ENCODE measurements around the gene MCRIP2. TPM values are rescaled to one million over a fixed set of nuclear protein-coding genes. Genes with fewer than 3 reads are reported as not detected.

Gene MCRIP2
- total RNA-seq, 1 experiment from 2014 or later, result 83.1 TPM

- H3K27me3 ChIP-seq (ENCODE audit: control insufficient read depth, insufficient read depth, low read length), result no peaks in the 10 kb centered on the region
- H3K4me3 ChIP-seq (ENCODE audit: insufficient read depth, low read depth, low read length), result no peak overlapping the region
- no peaks in the 10 kb centered on the region for H3K36me3 ChIP-seq (replicated peaks; ENCODE audit: control insufficient read depth, insufficient read depth, low read length)
- DNase-seq, result peak; percentile 64
Measured at GRCh38 chr16:660132-660458, 18.5 kb downstream of the MCRIP2 start.

- H3K4me3 ChIP-seq (ENCODE audit: insufficient read depth, low read depth, low read length), result peak overlapping the region; percentile 8; the same call in 1 of the 2 replicates
Measured at GRCh38 chr16:660459-661183, 19.0 kb downstream of the MCRIP2 start.

GRCh38 chr16:661184-661821, 19.7 kb downstream of the MCRIP2 start:
- Histone ChIP-seq H3K36me3 (replicated peaks; ENCODE audit: control insufficient read depth, insufficient read depth, low read length) (no peaks in the 10 kb centered on the region), H3K27me3 (ENCODE audit: control insufficient read depth, insufficient read depth, low read length) (no peaks in the 10 kb centered on the region), H3K4me3 (ENCODE audit: insufficient read depth, low read depth, low read length) (no peak overlapping the region)
- peak; percentile 65 for DNase-seq

More at GRCh38 chr16:660459-661183, 19.0 kb downstream of the MCRIP2 start:
- H3K27me3 ChIP-seq (ENCODE audit: control insufficient read depth, insufficient read depth, low read length), result no peaks in the 10 kb centered on the region
- H3K36me3 ChIP-seq (replicated peaks; ENCODE audit: control insufficient read depth, insufficient read depth, low read length), result no peaks in the 10 kb centered on the region
- DNase-seq, result peak; percentile 100

GRCh38 chr16:662095-662494, 20.5 kb downstream of the MCRIP2 start:
- no peaks in the 10 kb centered on the region for H3K36me3 ChIP-seq (replicated peaks; ENCODE audit: control insufficient read depth, insufficient read depth, low read length)
- no peaks in the 10 kb centered on the region for H3K27me3 ChIP-seq (ENCODE audit: control insufficient read depth, insufficient read depth, low read length)
- no peak overlapping the region for H3K4me3 ChIP-seq (ENCODE audit: insufficient read depth, low read depth, low read length)
- no peak for DNase-seq

GRCh38 chr16:662597-662996, 21.0 kb downstream of the MCRIP2 start:
- H3K4me3 ChIP-seq (ENCODE audit: insufficient read depth, low read depth, low read length), result no peak overlapping the region
- no peaks in the 10 kb centered on the region; the same call in 1 of the 2 replicates for H3K36me3 ChIP-seq (replicated peaks; ENCODE audit: control insufficient read depth, insufficient read depth, low read length)
- no peak for DNase-seq
- H3K27me3 ChIP-seq (ENCODE audit: control insufficient read depth, insufficient read depth, low read length), result no peaks in the 10 kb centered on the region

- Histone ChIP-seq H3K4me3 (ENCODE audit: insufficient read depth, low read depth, low read length) (no peak overlapping the region), H3K36me3 (replicated peaks; ENCODE audit: control insufficient read depth, insufficient read depth, low read length) (peaks cover 13% of the 10 kb centered on the region), H3K27me3 (ENCODE audit: control insufficient read depth, insufficient read depth, low read length) (no peaks in the 10 kb centered on the region)
- DNase-seq, result no peak
Measured at GRCh38 chr16:666572-666971, 24.9 kb downstream of the MCRIP2 start.

- Histone ChIP-seq H3K4me3 (ENCODE audit: insufficient read depth, low read depth, low read length) (no peak overlapping the region), H3K27me3 (ENCODE audit: control insufficient read depth, insufficient read depth, low read length) (no peaks in the 10 kb centered on the region)
Measured at GRCh38 chr16:667113-667779, 25.6 kb downstream of the MCRIP2 start.

GRCh38 chr16:667780-668518, 26.3 kb downstream of the MCRIP2 start, which contains the start of gene RHOT2:
TSS of gene RHOT2 (plus strand) at chr16:668132. CDS start at chr16:668200, 68 bp downstream.
- peaks cover 15% of the 10 kb centered on the region for H3K36me3 ChIP-seq (replicated peaks; ENCODE audit: control insufficient read depth, insufficient read depth, low read length)
- no peaks in the 10 kb centered on the region for H3K27me3 ChIP-seq (ENCODE audit: control insufficient read depth, insufficient read depth, low read length)
- H3K4me3 ChIP-seq (ENCODE audit: insufficient read depth, low read depth, low read length), result peak within 1 kb of the TSS; percentile 96
- DNase-seq, result peak; percentile 98

More at GRCh38 chr16:667113-667779, 25.6 kb downstream of the MCRIP2 start:
- peaks cover 13% of the 10 kb centered on the region for H3K36me3 ChIP-seq (replicated peaks; ENCODE audit: control insufficient read depth, insufficient read depth, low read length)
- DNase-seq, result no peak

- Histone ChIP-seq H3K4me3 (ENCODE audit: insufficient read depth, low read depth, low read length) (peak overlapping the region; percentile 96), H3K36me3 (replicated peaks; ENCODE audit: control insufficient read depth, insufficient read depth, low read length) (peaks cover 17% of the 10 kb centered on the region), H3K27me3 (ENCODE audit: control insufficient read depth, insufficient read depth, low read length) (no peaks in the 10 kb centered on the region)
- DNase-seq, result peak; percentile 73
Measured at GRCh38 chr16:668519-669171, 27.0 kb downstream of the MCRIP2 start.

- no peak for DNase-seq
- peaks cover 17% of the 10 kb centered on the region for H3K36me3 ChIP-seq (replicated peaks; ENCODE audit: control insufficient read depth, insufficient read depth, low read length)
- H3K27me3 ChIP-seq (ENCODE audit: control insufficient read depth, insufficient read depth, low read length), result no peaks in the 10 kb centered on the region
- no peak overlapping the region for H3K4me3 ChIP-seq (ENCODE audit: insufficient read depth, low read depth, low read length)
Measured at GRCh38 chr16:669666-670065, 28.0 kb downstream of the MCRIP2 start.

- no peak overlapping the region for H3K4me3 ChIP-seq (ENCODE audit: insufficient read depth, low read depth, low read length)
- H3K36me3 ChIP-seq (replicated peaks; ENCODE audit: control insufficient read depth, insufficient read depth, low read length), result peaks cover 17% of the 10 kb centered on the region
- DNase-seq, result no peak
- no peaks in the 10 kb centered on the region for H3K27me3 ChIP-seq (ENCODE audit: control insufficient read depth, insufficient read depth, low read length)
Measured at GRCh38 chr16:670485-671352, 29.1 kb downstream of the MCRIP2 start.

GRCh38 chr16:671353-672131, 29.9 kb downstream of the MCRIP2 start:
- DNase-seq, result no peak
- H3K36me3 ChIP-seq (replicated peaks; ENCODE audit: control insufficient read depth, insufficient read depth, low read length), result peaks cover 17% of the 10 kb centered on the region
- no peaks in the 10 kb centered on the region for H3K27me3 ChIP-seq (ENCODE audit: control insufficient read depth, insufficient read depth, low read length)
- H3K4me3 ChIP-seq (ENCODE audit: insufficient read depth, low read depth, low read length), result no peak overlapping the region

GRCh38 chr16:672371-672770, 30.7 kb downstream of the MCRIP2 start:
- Histone ChIP-seq H3K36me3 (replicated peaks; ENCODE audit: control insufficient read depth, insufficient read depth, low read length) (peaks cover 17% of the 10 kb centered on the region), H3K4me3 (ENCODE audit: insufficient read depth, low read depth, low read length) (no peak overlapping the region), H3K27me3 (ENCODE audit: control insufficient read depth, insufficient read depth, low read length) (no peaks in the 10 kb centered on the region)
- no peak for DNase-seq

Measured in H7 (cell line).